Measurements from ENCODE around the gene HSD17B14.

HSD17B14 gene

GRCh38 chr19:48826606-48827020 lies 9.7 kb downstream of the HSD17B14 start:
- no peak for DNase-seq (ENCODE audit: low read depth)

DNA sequence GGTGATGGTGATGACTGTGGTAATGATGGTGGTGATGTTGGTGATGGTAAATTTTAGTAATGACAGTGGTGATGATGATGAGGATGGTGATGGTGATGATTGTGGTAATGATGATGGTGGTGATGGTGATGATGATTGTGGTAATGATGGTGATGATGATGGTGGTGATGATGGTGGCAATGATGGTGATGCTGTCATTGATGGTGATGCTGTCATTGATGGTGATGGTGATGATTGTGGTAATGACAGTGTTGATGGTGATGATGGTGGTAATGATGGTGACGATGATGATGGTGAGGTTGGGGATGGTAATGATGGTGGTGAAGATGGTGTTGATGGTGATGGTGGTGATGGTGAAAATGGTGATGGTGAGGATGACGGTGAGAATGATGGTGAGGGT lies 13.8 kb downstream of the HSD17B14 start:
- DNase-seq (ENCODE audit: low read depth), result no peak

GRCh38 chr19:48821633-48822032 lies 14.7 kb downstream of the HSD17B14 start:
- no peak for DNase-seq (ENCODE audit: low read depth)

DNA sequence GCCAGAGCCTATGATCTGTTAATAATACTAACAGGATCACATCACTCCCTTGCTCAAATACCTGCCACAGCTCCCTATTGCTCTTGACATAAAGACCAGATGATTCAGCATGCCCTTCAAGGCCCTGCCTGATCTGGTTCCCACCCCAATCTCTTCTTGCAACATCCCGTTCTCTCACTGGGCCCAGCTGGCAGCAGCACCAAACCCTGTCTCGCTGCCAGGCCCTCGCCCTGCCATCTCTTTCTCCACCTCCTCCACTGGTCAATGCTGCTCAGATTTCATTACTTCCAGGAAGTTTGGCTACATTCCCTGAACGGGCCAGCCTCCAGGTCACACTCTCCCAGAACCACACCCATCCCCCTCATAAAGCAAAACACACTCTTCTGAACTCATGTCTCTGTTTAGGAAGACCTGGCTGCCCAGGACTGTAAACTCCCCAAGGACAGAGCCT lies 16.9 kb downstream of the HSD17B14 start:
- no peak for DNase-seq (ENCODE audit: low read depth)

DNA sequence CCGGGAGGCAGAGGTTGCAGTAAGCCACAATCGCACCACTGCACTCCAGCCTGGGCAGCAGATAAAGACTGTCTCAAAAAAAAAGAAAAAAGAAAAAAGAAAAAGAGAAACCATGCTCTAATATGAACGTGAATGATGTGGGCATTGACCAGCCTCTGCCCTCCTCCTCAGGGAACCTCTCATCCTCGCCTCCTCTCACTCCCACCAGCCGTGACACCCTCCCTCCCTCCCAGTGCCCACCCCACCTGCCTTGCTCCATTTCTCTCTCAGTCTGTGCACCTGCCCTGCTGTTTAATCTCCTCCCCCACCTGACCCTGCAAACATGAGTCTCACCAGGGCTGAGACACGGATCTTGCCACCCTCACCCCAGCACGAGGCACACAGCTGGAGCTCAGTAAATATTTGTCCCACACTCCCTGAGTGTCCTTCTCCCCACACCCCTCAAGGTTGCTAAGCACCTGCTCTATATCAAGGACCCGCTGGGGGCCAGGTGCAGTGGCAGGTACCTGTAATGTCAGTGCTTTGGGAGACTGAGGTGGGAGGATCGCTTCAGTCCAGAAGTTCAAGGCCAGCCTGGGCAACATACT lies 18.0 kb downstream of the HSD17B14 start:
- no peak for DNase-seq (ENCODE audit: low read depth)

DNA sequence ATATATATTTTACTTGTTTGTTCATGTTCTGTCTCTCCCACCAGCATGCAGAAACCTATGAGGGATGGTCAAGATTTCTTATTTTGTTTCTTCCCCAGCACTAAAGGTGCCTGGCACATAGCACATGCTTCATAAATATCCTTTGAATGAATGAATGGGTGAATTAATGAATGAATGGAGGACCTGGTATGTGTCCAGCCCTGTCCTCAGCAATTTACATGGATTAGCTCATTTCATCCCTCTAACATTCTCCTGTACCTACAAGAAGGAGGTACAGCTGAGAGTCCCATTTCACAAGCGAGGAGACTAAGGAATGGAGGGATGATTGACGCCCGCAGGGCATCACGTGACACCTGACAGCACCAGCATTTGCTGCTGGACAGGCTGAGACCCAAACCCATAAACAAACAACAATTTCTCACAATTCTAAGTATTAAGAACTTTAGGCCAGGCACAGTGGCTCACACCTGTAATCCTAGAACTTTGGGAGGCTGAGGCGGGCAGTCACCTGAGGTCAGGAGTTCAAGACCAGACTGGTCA lies 18.6 kb downstream of the HSD17B14 start:
- DNase-seq (ENCODE audit: low read depth), result no peak

GRCh38 chr19:48815870-48816501 lies 20.3 kb downstream of the HSD17B14 start:
- DNase-seq (ENCODE audit: low read depth), result no peak

GRCh38 chr19:48814895-48815294 lies 21.4 kb downstream of the HSD17B14 start:
- no peak for DNase-seq (ENCODE audit: low read depth)

GRCh38 chr19:48813123-48813913 lies 23.0 kb downstream of the HSD17B14 start:
- DNase-seq (ENCODE audit: low read depth), result no peak

- DNase-seq (ENCODE audit: low read depth), result peak; percentile 41
Observed at GRCh38 chr19:48812094-48812929, 24.0 kb downstream of the HSD17B14 start.

- DNase-seq (ENCODE audit: low read depth), result no peak
Observed at GRCh38 chr19:48810151-48810550, 26.1 kb downstream of the HSD17B14 start.

DNA sequence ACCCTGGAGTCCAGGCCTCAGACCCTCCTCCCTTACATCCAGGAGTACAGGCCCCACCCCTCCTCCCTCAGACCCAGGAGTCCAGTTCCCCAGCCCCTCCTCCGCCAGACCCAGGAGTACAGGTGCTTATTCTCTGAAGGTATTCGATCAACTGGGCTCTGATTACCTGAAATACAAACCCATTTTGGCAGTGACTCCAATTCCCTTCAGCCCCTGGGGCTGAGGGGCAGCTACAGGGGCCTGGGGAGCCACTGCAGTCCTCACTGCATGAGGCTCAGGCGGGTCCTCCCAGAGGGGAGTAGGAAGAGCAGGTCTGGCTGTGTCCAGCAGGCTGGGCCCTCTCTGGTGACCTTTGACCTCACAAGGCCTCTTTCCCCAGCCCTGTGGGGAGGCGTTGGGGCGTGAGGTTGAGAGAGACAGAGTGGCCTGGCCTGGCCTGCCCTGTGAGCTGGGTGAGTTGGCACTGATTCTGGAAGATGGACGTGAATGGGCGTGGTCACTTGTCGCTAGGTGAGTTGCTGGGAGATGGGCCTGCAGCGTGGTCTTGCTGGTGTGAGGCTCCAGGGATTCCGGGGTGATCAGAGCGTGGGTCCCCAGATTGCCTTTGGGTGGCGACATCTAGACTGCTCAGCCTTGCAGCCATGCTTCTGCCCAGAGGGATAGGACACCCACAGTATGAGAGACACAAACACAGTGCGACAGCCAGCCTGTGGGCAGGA lies 28.5 kb downstream of the HSD17B14 start:
- DNase-seq (ENCODE audit: low read depth), result no peak

DNA sequence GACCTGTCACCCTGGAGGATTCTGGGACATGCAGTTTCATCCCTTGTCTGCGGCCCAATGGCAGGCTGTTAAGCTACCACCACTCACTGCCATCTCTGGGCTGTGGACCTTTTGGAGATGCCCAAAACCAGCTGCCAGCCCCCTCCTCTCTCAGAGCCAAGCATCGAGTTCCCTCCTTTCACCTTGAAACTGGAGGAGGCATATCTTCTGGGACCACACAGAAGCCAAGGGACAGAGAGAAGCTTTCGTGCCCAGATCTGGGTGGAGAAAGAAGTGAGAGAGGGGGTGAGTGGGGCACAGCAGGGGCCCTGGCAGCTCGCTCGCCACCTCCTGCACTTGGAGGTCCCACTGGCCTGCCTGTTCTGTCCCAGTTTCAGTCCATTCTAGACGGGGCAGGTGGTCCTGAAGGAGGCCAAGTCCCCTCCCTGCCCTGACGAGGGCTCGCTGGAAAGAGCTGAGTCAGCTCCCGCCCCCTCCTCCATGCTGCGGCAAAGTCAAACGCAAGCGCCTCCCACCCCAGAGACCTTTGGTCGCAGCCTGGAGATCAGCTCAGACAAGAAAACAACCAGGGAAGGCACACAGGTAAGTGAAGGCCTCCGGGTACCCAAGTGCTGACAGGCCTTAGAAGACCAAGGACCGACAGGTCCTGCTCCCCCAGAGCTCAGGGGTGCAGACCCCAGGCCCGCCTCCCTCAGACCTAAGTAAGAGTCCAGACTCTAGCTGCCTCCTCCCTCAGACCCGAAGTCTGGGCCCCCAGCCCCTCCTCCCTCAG lies 29.3 kb downstream of the HSD17B14 start:
- no peak for DNase-seq (ENCODE audit: low read depth)

GRCh38 chr19:48806518-48806817 lies 29.8 kb downstream of the HSD17B14 start:
- DNase-seq (ENCODE audit: low read depth), result no peak

DNA sequence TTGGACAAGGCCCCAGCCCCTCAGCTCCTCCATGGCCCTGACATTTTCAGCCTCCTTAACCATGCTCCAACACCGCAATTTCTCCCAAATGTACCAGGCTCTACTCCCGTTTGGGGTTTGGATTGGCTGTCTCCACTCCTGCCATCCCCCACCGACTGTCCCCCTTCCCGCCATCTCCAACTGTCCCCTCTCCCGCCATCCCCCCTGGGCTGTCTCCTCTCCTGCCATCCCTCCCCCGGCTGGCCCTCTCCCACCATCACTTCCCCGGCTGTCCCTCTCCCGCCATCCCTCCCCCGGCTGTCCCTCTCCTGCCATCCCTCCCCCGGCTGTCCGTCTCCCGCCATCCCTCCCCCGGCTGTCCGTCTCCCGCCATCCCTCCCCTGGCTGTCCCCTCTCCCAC lies 30.8 kb downstream of the HSD17B14 start:
- no peak for DNase-seq (ENCODE audit: low read depth)

DNA sequence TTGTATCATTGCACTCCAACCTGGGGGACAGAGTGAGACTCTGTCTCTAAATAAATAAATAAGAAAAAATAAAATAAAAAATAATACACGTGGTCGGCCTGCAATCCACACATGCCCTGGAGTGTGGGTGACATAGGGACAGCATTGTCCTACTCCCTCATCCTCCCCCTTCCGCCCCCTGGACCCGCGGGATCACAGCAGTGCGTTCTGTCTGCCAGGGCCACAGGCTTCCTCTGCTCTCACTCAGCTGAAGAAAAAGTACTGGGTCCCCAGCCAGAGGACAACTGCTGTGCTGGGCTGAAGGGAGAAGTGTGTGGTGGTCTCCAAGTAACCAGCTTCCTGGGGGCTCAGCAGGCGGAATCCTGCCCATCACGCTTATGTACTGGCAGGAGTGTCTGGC lies 31.8 kb downstream of the HSD17B14 start:
- DNase-seq (ENCODE audit: low read depth), result no peak

DNA sequence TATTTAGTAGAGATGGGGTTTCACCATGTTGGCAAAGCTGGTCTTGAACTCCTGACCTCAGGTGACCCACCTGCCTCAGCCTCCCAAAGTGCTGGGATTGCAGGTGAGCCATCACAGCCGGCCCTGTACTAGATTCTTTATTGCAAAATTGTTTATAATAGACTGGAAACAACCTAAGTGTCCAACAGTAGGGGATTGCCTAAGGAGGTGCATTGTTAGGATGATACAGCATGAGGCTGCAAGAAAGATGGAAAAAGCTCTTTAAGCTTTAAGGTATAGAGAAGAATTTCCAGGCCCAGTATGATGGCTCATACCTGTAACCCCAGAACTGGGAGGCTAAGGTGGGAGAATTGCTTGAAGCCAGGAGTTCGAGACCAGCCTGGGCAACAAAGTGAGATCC lies 33.7 kb downstream of the HSD17B14 start:
- no peak for DNase-seq (ENCODE audit: low read depth)

DNA sequence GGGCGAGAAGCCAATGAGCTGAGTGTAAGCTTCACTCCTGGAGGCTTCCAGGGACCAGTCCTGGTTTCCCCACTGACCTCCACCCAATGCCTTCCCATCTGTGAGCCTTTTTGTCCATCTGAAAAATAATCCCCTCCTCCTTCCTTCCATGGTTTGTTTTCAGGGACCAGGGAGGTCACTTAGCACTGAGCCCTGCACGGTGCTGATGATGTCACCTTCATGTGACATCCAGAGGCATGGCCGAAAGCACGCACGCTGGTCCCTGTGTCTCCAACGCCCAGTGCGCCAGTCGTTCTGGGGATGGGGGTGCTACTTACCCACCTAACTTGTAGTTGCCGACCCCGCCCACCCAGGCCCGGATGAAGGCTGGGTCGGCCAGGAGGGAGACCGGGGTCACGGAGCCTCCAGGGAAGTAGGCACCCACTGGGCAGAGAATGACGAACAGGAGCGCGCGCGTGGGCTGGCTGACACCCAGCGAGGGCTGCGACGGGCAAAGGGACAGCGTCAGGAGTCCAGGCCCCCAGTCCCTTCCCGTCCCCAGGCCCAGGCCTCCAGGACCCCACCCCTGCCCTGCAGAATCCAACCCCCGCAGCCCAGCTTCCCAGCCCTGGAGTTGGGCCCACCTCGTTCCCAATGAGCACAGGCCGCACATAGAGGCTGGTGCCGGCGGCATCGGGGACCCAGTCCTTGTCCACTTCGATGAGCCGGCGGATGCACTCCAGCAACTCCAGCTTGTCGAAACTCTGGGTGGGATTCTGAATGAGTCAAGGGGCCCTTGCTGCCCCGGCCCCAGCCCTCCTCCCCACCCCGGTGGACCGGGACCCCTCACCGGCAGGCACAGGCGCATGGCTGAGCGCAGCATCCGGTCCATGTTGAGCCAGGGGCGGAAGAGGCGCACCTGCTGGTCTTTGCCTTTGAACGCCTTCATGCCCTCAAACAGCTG lies 36.7 kb downstream of the HSD17B14 start:
- no peak for DNase-seq (ENCODE audit: low read depth)

DNA sequence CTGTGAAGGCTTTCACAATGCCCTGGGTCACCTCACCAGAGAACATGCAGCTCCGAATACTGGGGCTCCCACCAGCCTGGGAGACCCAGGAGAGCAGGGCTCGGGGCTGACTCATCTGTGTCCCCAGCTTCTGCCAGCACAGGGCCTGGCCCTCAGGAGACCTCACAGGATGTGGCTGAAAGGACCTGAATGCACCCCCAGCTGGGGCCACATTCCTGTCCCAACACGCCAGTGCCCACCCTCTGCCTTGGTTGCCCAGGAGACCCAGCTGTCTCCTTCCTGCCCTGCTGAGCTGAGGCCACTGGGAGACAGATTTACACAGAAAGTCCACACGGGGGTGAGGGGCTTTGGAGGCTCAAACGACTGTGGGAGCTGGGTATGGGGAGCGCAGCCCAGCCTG lies 37.4 kb downstream of the HSD17B14 start:
- DNase-seq (ENCODE audit: low read depth), result no peak

DNA sequence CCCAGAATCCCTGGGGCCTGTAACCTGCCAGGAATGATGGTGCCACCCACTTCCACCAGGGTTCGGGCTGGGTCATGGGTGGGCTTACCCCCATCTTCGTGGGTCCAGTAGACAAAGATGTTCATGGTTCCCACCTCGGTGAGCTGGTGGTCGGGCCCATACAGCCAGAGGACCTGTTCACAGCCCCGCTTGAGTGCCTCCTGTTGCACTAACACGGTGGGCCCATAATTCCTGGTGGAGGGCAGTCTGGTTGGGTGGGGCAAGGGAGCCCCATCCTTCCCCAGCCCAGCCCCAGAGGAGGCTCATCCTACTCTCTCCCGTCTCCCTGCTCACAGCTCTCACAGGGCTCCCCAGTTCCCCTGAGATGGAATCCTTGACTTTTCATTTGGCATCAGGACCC lies 39.2 kb downstream of the HSD17B14 start:
- no peak for DNase-seq (ENCODE audit: low read depth)
